ENCODE measurements around the gene ESRRB.

The ESRRB gene

GRCh38 chr14:76352639-76353281 lies 23.2 kb upstream of the ESRRB start:
- peak; percentile 18 for DNase-seq

GRCh38 chr14:76354310-76354709 lies 21.6 kb upstream of the ESRRB start:
- no peak for DNase-seq

- DNase-seq = no peak
Measured at GRCh38 chr14:76355771-76356170, 20.2 kb upstream of the ESRRB start.

- DNase-seq = no peak
Measured at GRCh38 chr14:76371066-76371465, 4.9 kb upstream of the ESRRB start.

- DNase-seq = no peak
Measured at GRCh38 chr14:76373456-76373855, 2.5 kb upstream of the ESRRB start.

GRCh38 chr14:76375484-76375883 lies 453 bp upstream of the ESRRB start:
- no peak for DNase-seq

- no peak for DNase-seq
Measured at GRCh38 chr14:76376409-76376877, 506 bp downstream of the ESRRB start.

GRCh38 chr14:76376878-76377734 lies 1.2 kb downstream of the ESRRB start:
- no peak for DNase-seq

GRCh38 chr14:76377735-76378074 lies 1.8 kb downstream of the ESRRB start:
- no peak for DNase-seq

GRCh38 chr14:76380991-76381390 lies 5.1 kb downstream of the ESRRB start:
- no peak for DNase-seq

- no peak for DNase-seq
Measured at GRCh38 chr14:76381817-76382494, 6.0 kb downstream of the ESRRB start.

GRCh38 chr14:76382495-76382832 lies 6.5 kb downstream of the ESRRB start:
- no peak for DNase-seq

- DNase-seq = no peak
Measured at GRCh38 chr14:76385435-76385834, 9.5 kb downstream of the ESRRB start.

- DNase-seq = peak; percentile 51
Measured at GRCh38 chr14:76386944-76387782, 11.2 kb downstream of the ESRRB start.

- no peak for DNase-seq
Measured at GRCh38 chr14:76389841-76390240, 13.9 kb downstream of the ESRRB start.

- DNase-seq = no peak
Measured at GRCh38 chr14:76390621-76391020, 14.7 kb downstream of the ESRRB start.

GRCh38 chr14:76391981-76392690 lies 16.2 kb downstream of the ESRRB start:
- no peak for DNase-seq

- no peak for DNase-seq
Measured at GRCh38 chr14:76394569-76394968, 18.6 kb downstream of the ESRRB start.

GRCh38 chr14:76395161-76395560 lies 19.2 kb downstream of the ESRRB start:
- no peak for DNase-seq

GRCh38 chr14:76396714-76397187 lies 20.8 kb downstream of the ESRRB start:
- DNase-seq = no peak

- DNase-seq = no peak
Measured at GRCh38 chr14:76405627-76406026, 29.7 kb downstream of the ESRRB start.

- DNase-seq = no peak
Measured at GRCh38 chr14:76407449-76408150, 31.7 kb downstream of the ESRRB start.

Measured in GDM1 (cell line).